ENCODE measurements around the gene UNC119. TPM values are rescaled to one million over a fixed set of nuclear protein-coding genes. Genes with fewer than 3 reads are reported as not detected.

UNC119 gene
- total RNA-seq, 1 donor from 2014 or later = 21.9 TPM

DNA sequence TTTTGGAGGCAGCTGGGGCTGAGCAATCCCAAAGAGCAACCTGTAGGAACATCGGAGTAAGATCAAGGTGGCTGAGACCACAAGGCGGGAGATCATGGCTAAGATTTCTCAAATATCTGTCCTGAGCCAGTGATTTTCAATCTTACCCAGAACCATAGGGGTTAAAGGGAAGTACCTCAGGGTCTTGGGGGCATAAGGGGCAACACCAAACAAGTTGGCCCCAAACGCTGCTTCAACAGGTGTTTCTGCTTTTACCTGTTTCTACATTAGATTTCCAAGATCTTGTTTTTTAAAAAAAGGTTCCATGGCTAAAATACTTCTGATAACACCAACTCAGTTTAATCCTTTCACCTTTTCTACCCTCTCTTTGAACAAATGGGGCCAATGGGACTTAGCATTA is 2.6 kb upstream of the UNC119 start:
- H3K36me3 ChIP-seq (ENCODE audit: control insufficient read depth, insufficient read depth, low read length) = peaks cover 16% of the 10 kb centered on the region
- TF ChIP-seq CTCF (IDR thresholded peaks at IDR 0.05; ENCODE audit: insufficient read depth, low read length, severe bottlenecking) = no peak
- FAIRE-seq (no peak), DNase-seq (ENCODE audit: low read depth) (no peak)
- no peaks in the 10 kb centered on the region for H3K27me3 ChIP-seq (ENCODE audit: control insufficient read depth, insufficient read depth, low read length)
- no peak overlapping the region for H3K4me3 ChIP-seq (ENCODE audit: low read depth, low read length)

GRCh38 chr17:28554565-28554964 is 2.1 kb upstream of the UNC119 start:
- no peak overlapping the region for H3K4me3 ChIP-seq (ENCODE audit: low read depth, low read length)
- no peaks in the 10 kb centered on the region for H3K27me3 ChIP-seq (ENCODE audit: control insufficient read depth, insufficient read depth, low read length)
- TF ChIP-seq CTCF (IDR thresholded peaks at IDR 0.05; ENCODE audit: insufficient read depth, low read length, severe bottlenecking) = no peak
- H3K36me3 ChIP-seq (ENCODE audit: control insufficient read depth, insufficient read depth, low read length) = peaks cover 12% of the 10 kb centered on the region
- FAIRE-seq = no peak
- no peak for DNase-seq (ENCODE audit: low read depth)

DNA sequence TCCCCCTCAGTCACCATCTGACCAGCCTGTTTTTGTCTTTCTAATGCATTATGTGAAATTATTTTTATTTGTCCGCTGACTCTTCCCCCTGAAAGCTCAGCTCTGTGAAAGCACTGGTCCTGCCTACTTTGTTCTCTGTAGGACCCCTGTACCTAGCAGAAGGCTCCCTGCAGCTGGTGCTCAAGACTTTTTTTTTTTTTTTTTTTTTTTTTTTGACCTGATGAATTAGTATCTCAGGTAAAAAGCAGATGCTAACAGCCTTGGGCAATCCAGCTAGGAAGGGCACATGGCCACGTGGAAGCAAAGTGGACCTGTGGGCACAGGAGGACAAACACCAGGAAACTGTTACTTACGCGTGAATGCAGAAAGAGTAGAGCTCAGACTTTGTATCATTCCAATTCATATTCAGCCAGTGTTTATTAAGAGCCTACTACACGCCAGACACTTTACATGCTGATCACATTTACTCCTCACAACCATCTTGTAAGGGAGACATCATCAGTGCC is 629 bp upstream of the UNC119 start:
- DNase-seq (ENCODE audit: low read depth) (no peak), FAIRE-seq (no peak)
- no peaks in the 10 kb centered on the region for H3K27me3 ChIP-seq (ENCODE audit: control insufficient read depth, insufficient read depth, low read length)
- TF ChIP-seq CTCF (IDR thresholded peaks at IDR 0.05; ENCODE audit: insufficient read depth, low read length, severe bottlenecking) = no peak
- no peak overlapping the region for H3K4me3 ChIP-seq (ENCODE audit: low read depth, low read length)
- H3K36me3 ChIP-seq (ENCODE audit: control insufficient read depth, insufficient read depth, low read length) = peaks cover 10% of the 10 kb centered on the region

- Histone ChIP-seq H3K27me3 (ENCODE audit: control insufficient read depth, insufficient read depth, low read length) (no peaks in the 10 kb centered on the region), H3K36me3 (ENCODE audit: control insufficient read depth, insufficient read depth, low read length) (peaks cover 10% of the 10 kb centered on the region), H3K4me3 (ENCODE audit: low read depth, low read length) (peak overlapping the region; percentile 85)
- no peak for TF ChIP-seq CTCF (IDR thresholded peaks at IDR 0.05; ENCODE audit: insufficient read depth, low read length, severe bottlenecking)
- DNase-seq (ENCODE audit: low read depth) (no peak), FAIRE-seq (no peak)
Observed at GRCh38 chr17:28551421-28552175, 826 bp downstream of the UNC119 start.

DNA sequence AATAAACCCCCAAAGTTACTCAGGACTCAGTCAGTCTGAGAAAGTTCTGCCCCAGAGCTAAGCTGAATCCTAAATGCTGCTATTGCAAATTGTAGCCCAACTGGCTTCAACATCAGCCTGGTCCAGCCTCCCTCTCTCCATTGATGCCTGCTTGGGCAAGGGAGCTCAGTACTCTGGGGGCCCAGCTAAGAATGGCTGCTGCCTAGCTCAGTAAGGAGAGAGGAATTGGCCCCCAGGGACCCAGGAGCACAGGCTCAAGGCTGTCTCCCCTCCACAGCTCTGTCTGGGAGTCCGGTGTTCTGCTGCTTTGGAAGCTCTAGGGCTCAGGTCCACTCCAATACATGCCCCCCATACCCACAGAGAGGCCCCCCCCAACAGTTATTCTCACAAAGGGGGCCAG is 1.6 kb downstream of the UNC119 start:
- TF ChIP-seq CTCF (IDR thresholded peaks at IDR 0.05; ENCODE audit: insufficient read depth, low read length, severe bottlenecking) = no peak
- no peak overlapping the region for H3K4me3 ChIP-seq (ENCODE audit: low read depth, low read length)
- no peaks in the 10 kb centered on the region for H3K27me3 ChIP-seq (ENCODE audit: control insufficient read depth, insufficient read depth, low read length)
- peaks cover 7% of the 10 kb centered on the region for H3K36me3 ChIP-seq (ENCODE audit: control insufficient read depth, insufficient read depth, low read length)
- DNase-seq (ENCODE audit: low read depth) (no peak), FAIRE-seq (no peak)

Measured in bronchial epithelial cell (primary cell).